GM23338 (cell line): ENCODE measurements around the gene TWSG1. TPM values are rescaled to one million over a fixed set of nuclear protein-coding genes. Genes with fewer than 3 reads are reported as not detected.

ENCODE experiments used
- ATAC-seq: fragments of 200-7000 bp; cut with Tn5 transposase; 3 replicates; pipeline ENCODE4 v1.9.1; 2020
- DNase-seq: peaks from one replicate; pipeline ENCODE4 v3.0.0-alpha.2; 2015; ENCODE audit warnings: low spot score
- H2AFZ ChIP-seq: fragments of 200-600 bp; sonication (generic); 2 replicates; pipeline ENCODE4 v1.8.0; 2016; ENCODE audit warnings: antibody characterized with exemption, mild to moderate bottlenecking, moderate library complexity
- H3F3A ChIP-seq: fragments of 200-600 bp; sonication (generic); replicated peaks from 2 replicates; pipeline ENCODE4 v1.8.0; 2017; ENCODE audit warnings: antibody characterized with exemption, mixed run types, low read depth
- H3K27ac ChIP-seq: fragments of 200-600 bp; sonication (generic); 2 replicates; pipeline ENCODE4 v1.6.1; 2016; ENCODE audit warnings: low read depth
- H3K27me3 ChIP-seq: fragments of 200-600 bp; sonication (generic); 2 replicates; pipeline ENCODE4 v1.8.0; 2016; ENCODE audit warnings: mild to moderate bottlenecking, mixed run types, moderate library complexity; ENCODE audit not compliant: insufficient read depth
- H3K36me3 ChIP-seq: fragments of 200-600 bp; sonication (generic); 2 replicates; pipeline ENCODE4 v1.8.0; 2016; ENCODE audit warnings: mild to moderate bottlenecking; ENCODE audit not compliant: insufficient read depth
- H3K4me1 ChIP-seq: fragments of 200-600 bp; sonication (generic); 2 replicates; pipeline ENCODE4 v1.8.0; 2016; ENCODE audit warnings: mild to moderate bottlenecking, moderate library complexity; ENCODE audit not compliant: insufficient read depth
- H3K4me2 ChIP-seq: fragments of 200-600 bp; sonication (generic); 2 replicates; pipeline ENCODE4 v1.7.1; 2017; ENCODE audit warnings: mixed run types
- H3K4me3 ChIP-seq: fragments of 200-600 bp; sonication (generic); 2 replicates; pipeline ENCODE4 v1.6.1; 2016; ENCODE audit warnings: mixed run types
- H3K79me2 ChIP-seq: fragments of 200-600 bp; sonication (generic); replicated peaks from 2 replicates; pipeline ENCODE4 v1.8.0; 2017; ENCODE audit warnings: mild to moderate bottlenecking; ENCODE audit not compliant: insufficient read depth
- H3K9me2 ChIP-seq: fragments of 200-600 bp; sonication (generic); 2 replicates; pipeline ENCODE4 v1.8.0; 2017; ENCODE audit not compliant: insufficient read depth
- H4K20me1 ChIP-seq: fragments of 200-600 bp; sonication (generic); replicated peaks from 2 replicates; pipeline ENCODE4 v1.8.0; 2017; ENCODE audit warnings: mild to moderate bottlenecking; ENCODE audit not compliant: insufficient read depth
- H3K27ac Mint-ChIP-seq: 2 replicates; pipeline ENCODE4 v1.8.0; 2020; ENCODE audit warnings: inconsistent platforms, mild to moderate bottlenecking, moderate library complexity, mixed read lengths
- H3K27me3 Mint-ChIP-seq: 3 replicates; pipeline ENCODE4 v1.8.0; 2022; ENCODE audit warnings: low read depth, mild to moderate bottlenecking, moderate library complexity, mixed read lengths, inconsistent platforms; ENCODE audit not compliant: insufficient read depth, poor library complexity
- H3K36me3 Mint-ChIP-seq: 3 replicates; pipeline ENCODE4 v1.8.0; 2021; ENCODE audit warnings: low read depth, mild to moderate bottlenecking, inconsistent platforms, moderate library complexity, mixed read lengths
- H3K4me1 Mint-ChIP-seq: 3 replicates; pipeline ENCODE4 v1.8.0; 2020; ENCODE audit warnings: mild to moderate bottlenecking, inconsistent platforms, mixed read lengths
- H3K4me3 Mint-ChIP-seq: 3 replicates; pipeline ENCODE4 v1.8.0; 2021; ENCODE audit warnings: moderate library complexity, mild to moderate bottlenecking, inconsistent platforms, mixed read lengths
- H3K9me3 Mint-ChIP-seq: 3 replicates; pipeline ENCODE4 v1.8.0; 2020; ENCODE audit warnings: moderate library complexity, mild to moderate bottlenecking, inconsistent platforms, mixed read lengths
- CREB1 ChIP-seq: fragments of 250-450 bp; sonication (Bioruptor Pico); IDR thresholded peaks from 2 replicates; pipeline ENCODE4 v1.5.0; 2020; ENCODE audit warnings: low read depth, mild to moderate bottlenecking, moderate library complexity
- CTCF ChIP-seq, 2 experiments: fragments of 200-600 bp in 1 of 2; sonication (generic) in 1 of 2; conservative IDR thresholded peaks; 2 replicates each; pipeline versions ENCODE4 v1.5.1 to v1.6.1; 2016 to 2017; ENCODE audit warnings: antibody characterized with exemption in 2 of 2, low read depth in 2 of 2, mild to moderate bottlenecking in 2 of 2, moderate library complexity in 1 of 2
- ETS1 ChIP-seq: IDR thresholded peaks from 2 replicates; pipeline ENCODE4 v1.6.1; 2016; ENCODE audit warnings: antibody characterized with exemption
- EZH2 ChIP-seq: fragments of 200-600 bp; sonication (generic); IDR thresholded peaks from one replicate; pipeline ENCODE4 v1.8.0; 2017; ENCODE audit warnings: antibody characterized with exemption, mild to moderate bottlenecking, low read depth; ENCODE audit not compliant: unreplicated experiment
- EZH2phosphoT487 ChIP-seq: fragments of 200-600 bp; sonication (generic); IDR thresholded peaks from one replicate; pipeline ENCODE4 v1.8.1; 2018; ENCODE audit warnings: antibody characterized with exemption; ENCODE audit not compliant: unreplicated experiment
- JUNB ChIP-seq: IDR thresholded peaks from one replicate; pipeline ENCODE4 v1.6.1; 2016; ENCODE audit warnings: antibody characterized with exemption; ENCODE audit not compliant: unreplicated experiment
- NANOG ChIP-seq: IDR thresholded peaks from 2 replicates; pipeline ENCODE4 v1.6.1; 2016; ENCODE audit warnings: antibody characterized with exemption, borderline replicate concordance
- POLR2AphosphoS5 ChIP-seq: IDR thresholded peaks from 2 replicates; pipeline ENCODE4 v1.6.1; 2016; ENCODE audit warnings: antibody characterized with exemption, low read depth
- REST ChIP-seq: IDR thresholded peaks from one replicate; pipeline ENCODE4 v1.6.1; 2018; ENCODE audit warnings: antibody characterized with exemption; ENCODE audit not compliant: unreplicated experiment
- STAT1 ChIP-seq: IDR thresholded peaks from one replicate; pipeline ENCODE4 v1.6.1; 2016; ENCODE audit warnings: antibody characterized with exemption; ENCODE audit not compliant: unreplicated experiment
- ZNF114 ChIP-seq: fragments of 250-450 bp; sonication (Bioruptor Pico); IDR thresholded peaks from 2 replicates; pipeline ENCODE4 v1.5.0; 2020; ENCODE audit warnings: mild to moderate bottlenecking, moderate library complexity
- ZNF331 ChIP-seq: fragments of 250-450 bp; sonication (Bioruptor Pico); IDR thresholded peaks from 2 replicates; pipeline ENCODE4 v1.5.0; 2020; ENCODE audit warnings: low read depth, mild to moderate bottlenecking, moderate library complexity
- ZNF462 ChIP-seq: fragments of 250-450 bp; sonication (Bioruptor Pico); IDR thresholded peaks from 2 replicates; pipeline ENCODE4 v1.5.0; 2020; ENCODE audit warnings: mild to moderate bottlenecking, moderate library complexity
- polyA plus RNA-seq: library from polyadenylated mRNA; unstranded; fragments of >200 nt; fragmentation: Nextera tagmentation; extraction: Ambion mirVana; gene quantifications from 2 replicates; pipeline ENCODE4 v1.2.1, GENCODE V29; 2016
- total RNA-seq: library from RNA; depleted of rRNA; stranded (reverse); fragments of >200 nt; shearing (Covaris generic); gene quantifications from 2 replicates; pipeline ENCODE4 v1.2.3, GENCODE V29; 2014

Gene TWSG1
- total and polyA plus RNA-seq, 2 experiments from 2014 or later: 11.5 to 29.1 TPM

GRCh38 chr18:9356976-9357375 is 22.4 kb downstream of the TWSG1 start:
- Mint-ChIP-seq H3K27me3 (peaks cover 3% of the 10 kb centered on the region), H3K4me3 (no peak overlapping the region), H3K27ac (no peak overlapping the region), H3K36me3 (no peaks in the 10 kb centered on the region), H3K9me3 (no peaks in the 10 kb centered on the region), H3K4me1 (no peaks in the 10 kb centered on the region)
- ATAC-seq: no peak
- H3K4me2 ChIP-seq: no peak overlapping the region
- no peaks in the 10 kb centered on the region for H3K4me1 ChIP-seq
- H4K20me1 ChIP-seq: no peaks in the 10 kb centered on the region
- H3K27ac ChIP-seq: no peak overlapping the region
- no peak for DNase-seq
- H3F3A ChIP-seq: no peaks in the 10 kb centered on the region
- TF ChIP-seq ZNF114 (no peak), NANOG (no peak), REST (no peak), ZNF331 (no peak), EZH2phosphoT487 (no peak), EZH2 (no peak), ETS1 (no peak), CREB1 (no peak), JUNB (no peak), POLR2AphosphoS5 (no peak), CTCF (conservative IDR thresholded peaks at IDR 0.05; ENCODE audit: low read depth in 2 of 2) (no peak), ZNF462 (no peak), STAT1 (no peak)
- H3K79me2 ChIP-seq: no peaks in the 10 kb centered on the region; the same call in 1 of the 2 replicates
- no peak overlapping the region for H2AFZ ChIP-seq
- no peaks in the 10 kb centered on the region for H3K36me3 ChIP-seq
- no peak overlapping the region for H3K4me3 ChIP-seq
- no peaks in the 10 kb centered on the region for H3K27me3 ChIP-seq
- H3K9me2 ChIP-seq: no peaks in the 10 kb centered on the region
